GM21515 (cell line): ENCODE measurements around the gene MS4A10.

Experiments
- ATAC-seq: cut with Tn5 transposase; IDR thresholded peaks from one replicate; pipeline ENCODE4 v1.9.1; 2021; ENCODE audit not compliant: unreplicated experiment

Gene MS4A10

DNA sequence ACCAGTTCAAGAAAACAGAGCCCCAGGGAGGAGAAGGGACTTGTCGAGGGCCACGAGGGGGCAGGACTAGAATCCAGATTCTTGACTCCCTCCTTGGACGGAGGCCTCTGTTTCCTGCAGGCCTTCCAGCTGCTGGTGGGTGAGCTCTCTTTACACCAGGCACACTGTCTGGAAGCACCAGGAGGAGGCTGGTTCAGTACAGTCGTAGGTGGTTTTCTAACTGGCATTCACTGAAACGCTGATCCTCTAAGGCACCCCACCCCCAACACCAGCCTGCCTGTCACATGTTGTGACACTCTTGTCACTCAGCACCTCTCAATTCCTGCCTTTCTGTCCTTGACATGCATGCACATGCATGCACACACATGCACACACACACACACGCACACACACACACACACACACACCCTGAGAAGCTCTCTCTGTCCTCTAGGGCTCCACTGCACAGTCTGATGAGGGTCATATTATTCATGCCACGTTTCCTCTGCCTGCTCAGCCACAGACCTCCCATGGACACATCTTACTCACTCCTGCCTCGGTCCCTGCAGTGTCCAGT lies 751 bp downstream of the MS4A10 start:
- ATAC-seq, result no peak

DNA sequence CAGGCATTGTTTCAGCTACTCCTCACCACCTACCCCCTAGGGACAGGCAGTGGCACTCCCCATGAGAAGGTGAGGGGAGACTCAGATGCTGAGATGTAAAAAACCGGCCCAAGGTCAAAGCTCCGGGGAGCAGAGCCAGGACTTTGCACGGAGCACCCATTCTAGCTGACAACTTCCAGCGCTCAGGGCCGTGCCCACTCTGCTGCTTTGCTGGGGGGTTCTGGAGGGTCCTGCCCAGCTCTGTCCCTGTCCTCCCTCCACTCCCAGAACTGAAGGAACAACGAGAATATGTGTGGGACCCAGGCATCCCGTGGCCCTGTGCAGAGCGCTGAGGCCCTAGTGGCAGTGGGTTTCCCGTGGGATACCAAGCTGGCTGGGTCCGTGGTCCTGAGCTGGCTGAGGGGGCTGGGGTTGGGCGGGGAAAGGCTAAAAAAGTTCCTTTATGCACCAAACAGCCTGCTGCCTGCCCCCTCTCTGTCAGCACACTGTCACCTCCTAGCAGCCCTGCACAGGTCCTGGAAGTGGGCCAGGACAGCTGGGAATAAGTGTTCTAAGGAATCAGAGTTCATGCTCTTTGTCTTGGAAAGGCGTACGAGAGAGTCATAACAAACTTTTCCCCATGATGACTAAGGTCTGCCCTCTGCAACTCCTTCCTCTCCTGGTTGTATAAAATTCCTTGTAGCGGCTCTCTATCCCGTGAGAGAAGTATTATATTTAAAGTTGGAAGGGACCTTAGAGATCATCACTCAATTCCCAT lies 1.9 kb downstream of the MS4A10 start:
- ATAC-seq, result no peak

GRCh38 chr11:60788401-60789125 lies 3.4 kb downstream of the MS4A10 start:
- ATAC-seq, result no peak

- ATAC-seq, result no peak
Measured at GRCh38 chr11:60790726-60791125, 5.6 kb downstream of the MS4A10 start.

DNA sequence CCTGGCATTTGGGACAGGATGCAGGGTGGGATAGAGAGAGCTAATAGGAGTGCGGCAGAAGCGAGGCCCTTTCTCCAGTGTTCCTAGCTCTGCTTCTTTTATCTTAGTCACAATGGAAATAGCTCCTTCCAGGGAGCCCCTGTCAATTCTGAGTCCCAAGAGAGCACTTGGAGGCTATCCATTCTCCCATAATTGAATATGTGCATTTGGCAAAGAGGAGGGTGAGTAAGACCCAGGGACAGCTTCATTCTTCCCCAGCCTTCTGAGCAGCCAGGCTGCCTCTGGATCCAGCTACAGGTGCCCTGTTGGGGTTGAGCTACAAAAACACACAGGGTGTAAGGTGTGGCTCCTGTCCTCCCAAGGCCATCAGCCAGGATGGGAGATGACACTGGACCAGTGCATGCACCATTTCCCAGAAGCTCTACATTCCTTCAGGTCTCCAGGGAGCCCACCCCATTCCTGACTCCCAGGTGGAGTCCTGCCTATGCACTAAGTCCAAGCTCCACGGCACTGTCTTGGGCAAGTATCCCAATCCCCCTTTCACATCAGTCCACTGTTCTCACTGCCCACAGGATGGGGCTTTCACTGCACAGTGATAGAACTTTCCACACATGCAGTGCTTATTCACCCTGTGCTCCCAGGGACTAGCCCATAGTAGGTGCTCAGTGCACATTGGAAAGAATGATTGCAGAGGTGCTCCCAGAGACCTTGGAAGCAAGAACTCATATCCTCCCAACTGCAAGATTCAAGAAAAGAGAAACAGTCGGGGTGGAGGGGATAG lies 6.2 kb downstream of the MS4A10 start:
- no peak for ATAC-seq

- ATAC-seq, result no peak
Measured at GRCh38 chr11:60792521-60792920, 7.4 kb downstream of the MS4A10 start.

- no peak for ATAC-seq
Measured at GRCh38 chr11:60795291-60795690, 10.2 kb downstream of the MS4A10 start.

DNA sequence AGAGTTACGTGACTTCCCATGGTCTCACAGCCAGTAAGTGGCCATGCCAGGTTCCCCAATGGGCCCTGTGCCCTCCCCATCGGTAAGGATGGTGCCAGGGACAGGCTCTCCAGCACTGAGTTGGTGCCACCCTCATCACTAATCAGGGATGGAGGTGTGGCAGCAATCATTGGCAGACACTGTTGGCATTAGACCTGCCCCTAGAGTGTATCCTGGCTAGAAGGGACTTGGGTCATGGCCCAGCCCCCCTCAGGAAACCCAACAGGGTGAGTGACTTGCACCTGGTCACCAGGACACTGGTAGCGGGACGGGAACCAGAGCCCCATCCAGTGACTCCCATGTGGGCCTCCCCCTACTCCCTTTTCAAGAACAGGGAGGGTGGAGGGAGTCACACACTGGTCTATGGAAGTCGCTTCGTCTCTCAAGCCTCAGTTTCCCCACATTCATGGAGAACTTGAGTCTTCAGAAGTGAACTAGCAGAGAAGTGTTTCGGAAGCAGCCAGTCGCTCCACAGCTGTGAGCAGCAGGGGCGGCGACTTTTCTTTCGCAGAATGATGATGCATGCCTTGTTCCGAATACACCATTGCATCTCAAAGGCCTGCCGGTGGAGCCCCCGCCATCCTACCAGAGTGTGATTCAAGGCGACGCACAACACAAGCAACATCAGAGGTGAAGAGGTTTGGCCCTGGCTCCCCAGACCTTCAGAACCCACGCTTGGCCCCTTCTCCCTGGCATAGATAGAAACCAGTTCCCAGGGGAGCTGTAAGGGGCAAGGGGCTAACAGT lies 12.9 kb downstream of the MS4A10 start:
- ATAC-seq, result no peak

- ATAC-seq, result no peak
Measured at GRCh38 chr11:60798631-60799030, 13.5 kb downstream of the MS4A10 start.

DNA sequence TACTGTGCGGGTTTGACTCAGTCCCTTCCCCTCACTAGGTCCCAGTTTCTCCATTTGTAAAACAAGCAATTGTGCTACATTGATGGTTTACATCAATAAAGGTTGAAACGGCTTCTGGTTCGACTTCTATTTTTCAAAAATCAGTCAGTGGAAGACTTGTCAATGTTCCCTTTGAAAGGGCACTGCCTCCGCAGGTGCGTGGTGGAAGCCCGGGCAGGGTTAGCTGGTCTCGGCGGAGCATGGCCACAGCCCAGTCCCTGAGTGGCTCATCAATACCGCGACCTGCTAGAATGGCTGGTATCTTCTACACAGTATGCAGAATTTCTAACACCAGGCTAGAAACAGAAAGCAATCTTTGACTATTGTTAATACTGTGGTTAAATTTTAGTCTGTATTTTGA lies 16.1 kb downstream of the MS4A10 start:
- no peak for ATAC-seq

- no peak for ATAC-seq
Measured at GRCh38 chr11:60803273-60803936, 18.3 kb downstream of the MS4A10 start.

DNA sequence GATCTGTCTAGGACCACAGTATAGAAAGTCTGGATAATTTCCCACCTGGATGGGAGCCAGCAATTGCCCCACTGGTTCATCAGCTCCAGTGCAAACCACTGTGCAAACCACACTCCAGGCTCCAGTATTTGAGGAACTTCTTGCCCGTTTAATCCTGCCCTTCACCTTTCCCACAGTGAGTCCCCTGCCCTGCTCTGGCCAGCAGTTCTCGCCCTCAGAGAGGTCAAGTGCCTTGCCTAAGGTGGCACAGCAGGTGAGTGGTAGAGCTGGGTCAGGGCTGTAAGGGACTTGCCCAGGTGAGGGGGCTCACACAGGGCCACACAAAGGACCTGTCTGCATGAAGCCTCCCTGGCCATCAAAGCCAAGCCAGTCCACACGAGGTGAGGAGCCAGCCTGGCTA lies 24.1 kb downstream of the MS4A10 start:
- no peak for ATAC-seq

DNA sequence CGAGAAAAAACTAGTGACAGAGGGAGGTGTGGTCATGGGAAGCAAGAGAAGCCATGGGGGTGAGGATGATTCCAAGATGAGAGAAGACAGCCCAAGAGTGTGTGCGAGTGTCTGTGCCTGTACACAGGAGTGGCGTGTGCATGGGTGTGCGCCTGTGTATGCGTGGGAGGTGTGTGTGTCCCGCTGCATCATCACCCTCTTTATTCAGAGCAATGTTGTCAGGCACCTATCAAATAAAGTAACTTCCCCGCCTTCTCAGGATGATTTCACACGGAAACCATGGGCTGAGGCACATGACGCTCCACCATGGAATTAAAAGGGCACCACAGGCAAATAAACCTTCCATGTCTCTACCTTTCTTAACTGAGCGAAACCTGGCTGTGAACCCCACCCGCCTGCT lies 24.6 kb downstream of the MS4A10 start:
- no peak for ATAC-seq

DNA sequence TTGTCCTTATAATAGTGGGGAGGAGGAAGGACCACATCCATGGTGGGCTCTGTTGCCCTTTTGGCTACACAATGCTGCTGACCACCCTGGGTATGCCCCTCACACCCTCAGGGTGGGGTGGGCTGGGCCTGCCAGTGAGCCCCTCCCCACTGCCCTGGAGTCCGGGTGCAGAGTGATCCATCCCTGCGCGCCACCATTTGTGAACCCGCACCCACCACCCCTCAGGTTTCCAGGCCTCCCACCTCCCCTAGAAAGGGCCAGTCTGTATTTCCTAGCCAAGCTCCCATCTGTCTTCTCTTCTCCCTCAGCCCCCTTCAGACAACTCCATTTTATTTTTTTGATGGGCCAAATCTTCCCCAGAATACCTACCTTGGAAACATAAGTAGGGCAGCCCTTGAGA lies 25.0 kb downstream of the MS4A10 start:
- no peak for ATAC-seq

DNA sequence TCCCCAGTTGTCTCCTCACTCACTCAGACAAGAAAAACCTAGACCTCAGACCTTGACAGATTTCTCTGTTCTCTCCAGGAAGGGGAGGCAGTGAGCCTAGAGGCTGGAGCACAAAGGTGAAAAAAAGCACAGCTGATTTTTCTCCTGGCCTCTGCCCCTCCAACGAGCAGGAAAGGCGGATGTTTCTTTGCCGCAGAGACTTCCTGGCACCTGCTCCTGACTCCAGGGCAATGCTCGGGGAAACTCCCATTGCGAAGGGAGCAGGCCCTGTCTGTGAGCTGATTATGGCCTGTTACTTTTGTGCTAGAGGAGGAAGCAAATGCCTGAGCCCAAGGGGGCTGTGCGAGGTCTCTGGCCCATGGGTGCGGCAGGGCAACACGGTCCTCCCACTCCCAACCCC lies 25.4 kb downstream of the MS4A10 start:
- no peak for ATAC-seq

- ATAC-seq, result no peak
Measured at GRCh38 chr11:60813324-60813723, 28.2 kb downstream of the MS4A10 start.

DNA sequence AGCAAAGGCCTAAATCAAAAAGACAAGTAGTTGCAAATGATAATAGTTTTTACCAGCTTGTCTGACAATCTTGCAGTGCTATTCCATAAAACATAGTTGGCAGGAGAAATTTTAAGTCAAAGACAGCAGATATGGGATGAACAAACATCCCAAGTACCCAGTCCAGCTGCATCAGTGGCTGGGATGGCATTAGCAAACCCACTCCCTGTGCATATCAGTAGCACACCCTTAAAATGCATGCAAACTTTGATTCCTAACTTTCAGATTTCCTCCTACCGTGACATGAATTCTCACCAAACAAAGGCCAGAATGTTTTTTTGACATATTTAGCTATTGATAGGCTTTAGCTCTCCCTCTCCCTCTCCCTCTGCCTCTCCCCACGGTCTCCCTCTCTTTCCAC lies 29.0 kb downstream of the MS4A10 start:
- ATAC-seq, result no peak

DNA sequence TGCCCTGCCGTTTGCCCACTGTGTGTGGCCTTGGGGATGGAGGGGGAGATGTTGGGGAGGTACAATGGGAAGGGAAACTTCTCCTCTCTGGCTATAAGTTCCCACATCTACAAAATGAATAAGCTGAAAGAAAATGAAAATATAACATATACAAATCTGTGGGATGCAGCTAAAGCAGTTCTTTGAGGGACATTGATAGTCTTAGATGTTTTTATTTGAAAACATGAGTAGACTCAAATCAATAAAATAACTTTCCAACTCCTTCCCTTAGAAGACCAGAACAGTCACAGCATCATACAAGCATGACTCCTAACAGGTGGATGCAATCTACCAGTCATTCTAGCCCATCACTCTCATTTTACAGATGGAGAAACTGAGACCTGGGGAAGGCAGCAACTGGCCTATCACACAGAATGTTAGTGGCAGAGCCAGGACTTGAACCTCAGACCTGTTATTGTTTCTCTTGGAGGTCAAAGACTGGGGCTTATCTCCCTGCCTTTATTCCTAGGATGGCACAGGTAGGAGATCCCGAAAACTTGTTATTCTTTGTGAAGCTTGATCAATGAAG lies 31.5 kb downstream of the MS4A10 start:
- no peak for ATAC-seq

- no peak for ATAC-seq
Measured at GRCh38 chr11:60818057-60818456, 32.9 kb downstream of the MS4A10 start.
